ENCODE measurements around the gene CHRD.
A peak's percentile ranks its signal among the peaks of the same experiment; 100 is the strongest.

CHRD gene

DNA sequence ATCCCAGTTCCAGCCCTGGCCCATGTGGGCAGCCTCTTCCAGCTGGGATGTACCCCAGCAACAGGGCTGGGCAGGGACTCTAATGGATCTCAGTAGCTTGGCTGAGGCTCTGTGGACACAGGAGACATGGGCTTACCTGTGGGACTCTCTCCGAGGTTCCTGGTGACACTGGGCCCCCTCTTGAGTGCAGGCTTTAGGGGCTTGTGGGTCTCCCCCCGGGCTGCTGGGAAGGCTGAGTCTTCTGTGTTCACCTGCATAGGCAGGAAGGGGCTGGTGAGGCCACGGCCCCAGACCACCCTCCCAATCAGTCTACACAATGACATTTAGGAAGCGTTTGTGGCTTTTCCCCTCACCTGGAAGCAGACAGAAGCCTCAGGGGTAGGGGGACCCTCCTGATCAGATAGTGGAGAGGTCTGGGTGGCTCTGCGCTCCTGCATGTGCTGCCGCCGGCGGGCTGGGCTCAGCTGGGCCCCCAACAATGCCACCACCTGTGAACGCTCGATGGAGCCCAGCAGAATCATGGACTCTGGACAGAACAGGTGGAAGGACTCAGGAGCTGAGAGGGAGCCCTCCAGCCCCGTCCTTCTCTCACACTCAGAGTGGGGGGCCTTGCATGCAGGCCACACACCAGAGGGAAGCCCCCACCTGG, 26.8 kb upstream of the CHRD start:
- DNase-seq (ENCODE audit: insufficient read length, low spot score): no peak
- FAIRE-seq: no peak
- no peak for TF ChIP-seq POLR2A (IDR thresholded peaks at IDR 0.05; ENCODE audit: low read depth, low read length)

- no peak for DNase-seq (ENCODE audit: insufficient read length, low spot score)
These were observed 26.3 kb upstream of the CHRD start for GRCh38 chr3:184353546-184353941.

DNA sequence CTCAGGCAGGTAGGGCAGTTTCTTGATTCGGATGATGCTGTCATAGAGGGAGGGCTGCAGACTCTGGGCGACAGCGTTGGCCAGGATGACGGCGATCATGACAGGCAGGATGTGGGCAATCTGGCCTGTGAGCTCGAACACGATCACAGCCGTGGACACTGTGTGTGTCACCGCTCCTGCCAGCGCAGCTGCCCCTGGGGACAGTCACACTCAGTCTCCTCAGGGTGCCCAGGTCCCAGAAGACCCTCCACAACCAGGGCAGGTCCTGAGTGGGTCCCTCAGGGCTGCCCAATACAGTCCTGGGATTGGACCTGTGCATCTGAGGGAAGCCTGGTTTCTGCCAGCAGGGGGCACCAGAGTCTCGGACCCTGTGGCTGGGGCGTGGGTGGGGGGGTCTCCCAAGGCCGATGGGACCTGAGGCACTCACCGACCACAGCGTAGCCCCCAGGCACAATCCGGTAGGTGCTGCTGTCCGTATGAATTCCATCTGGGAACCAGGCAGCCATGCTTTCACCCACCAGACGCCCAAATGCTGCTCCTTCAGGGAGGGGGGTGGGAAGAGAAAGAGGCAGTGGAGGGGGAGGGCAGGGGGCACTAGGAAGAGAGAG, 25.6 kb upstream of the CHRD start:
- TF ChIP-seq POLR2A (IDR thresholded peaks at IDR 0.05; ENCODE audit: low read depth, low read length): no peak
- no peak for FAIRE-seq
- DNase-seq (ENCODE audit: insufficient read length, low spot score): no peak

More at GRCh38 chr3:184353546-184353941, 26.3 kb upstream of the CHRD start:
- no peak for TF ChIP-seq POLR2A (IDR thresholded peaks at IDR 0.05; ENCODE audit: low read depth, low read length)
- no peak for FAIRE-seq

- FAIRE-seq (no peak), DNase-seq (ENCODE audit: insufficient read length, low spot score) (no peak)
- no peak for TF ChIP-seq POLR2A (IDR thresholded peaks at IDR 0.05; ENCODE audit: low read depth, low read length)
These were observed 25.1 kb upstream of the CHRD start for GRCh38 chr3:184354754-184355153.

- DNase-seq (ENCODE audit: insufficient read length, low spot score): no peak
- no peak for FAIRE-seq
- no peak for TF ChIP-seq POLR2A (IDR thresholded peaks at IDR 0.05; ENCODE audit: low read depth, low read length)
These were observed 24.4 kb upstream of the CHRD start for GRCh38 chr3:184355261-184356040.

DNA sequence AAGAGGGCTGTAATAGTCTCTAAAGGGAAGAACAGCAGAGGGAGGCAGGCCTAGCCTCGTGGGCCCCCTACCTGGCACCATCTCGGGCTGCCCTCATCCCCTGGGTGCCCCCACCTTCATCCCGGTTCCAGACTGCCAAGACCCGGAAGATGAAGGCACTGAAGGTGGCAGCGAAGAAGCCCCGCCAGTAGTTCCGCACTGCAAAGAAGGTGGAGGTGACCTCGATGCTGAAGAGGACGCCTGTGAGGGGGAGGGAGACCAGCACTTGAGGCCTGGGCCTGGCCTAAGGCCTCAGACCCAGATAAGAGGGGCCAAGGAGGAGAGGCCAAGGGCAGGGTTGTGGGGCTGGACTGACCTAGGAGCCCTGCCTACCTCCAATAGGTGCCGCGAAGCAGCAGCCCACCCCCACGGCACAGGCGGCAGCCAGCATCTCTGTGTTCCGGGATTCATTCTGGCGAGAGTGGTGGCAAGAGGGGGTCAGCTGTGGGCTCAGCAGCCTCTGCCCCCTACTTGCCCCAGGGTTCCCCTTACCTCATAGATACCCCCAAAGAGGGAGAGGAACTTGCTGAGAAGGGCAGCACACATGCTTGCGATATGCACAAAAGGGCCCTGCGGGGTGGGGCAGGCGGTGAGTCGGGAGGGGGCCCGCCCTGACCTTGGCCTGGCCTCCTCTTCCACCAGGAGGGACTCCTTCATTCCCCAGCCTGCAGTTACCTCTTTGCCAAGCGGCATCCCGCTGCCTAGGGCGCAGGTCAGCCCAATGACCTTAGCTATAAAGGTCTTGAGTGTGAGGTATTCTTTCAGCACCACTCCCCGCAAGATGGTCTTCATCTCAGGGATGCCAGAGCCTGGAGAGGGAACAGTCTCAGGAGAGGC, 22.4 kb upstream of the CHRD start:
- no peak for FAIRE-seq
- no peak for TF ChIP-seq POLR2A (IDR thresholded peaks at IDR 0.05; ENCODE audit: low read depth, low read length)
- no peak for DNase-seq (ENCODE audit: insufficient read length, low spot score)

- DNase-seq (ENCODE audit: insufficient read length, low spot score): no peak
- TF ChIP-seq POLR2A (IDR thresholded peaks at IDR 0.05; ENCODE audit: low read depth, low read length): no peak
- no peak for FAIRE-seq
These were observed 21.6 kb upstream of the CHRD start for GRCh38 chr3:184358124-184358767.

DNA sequence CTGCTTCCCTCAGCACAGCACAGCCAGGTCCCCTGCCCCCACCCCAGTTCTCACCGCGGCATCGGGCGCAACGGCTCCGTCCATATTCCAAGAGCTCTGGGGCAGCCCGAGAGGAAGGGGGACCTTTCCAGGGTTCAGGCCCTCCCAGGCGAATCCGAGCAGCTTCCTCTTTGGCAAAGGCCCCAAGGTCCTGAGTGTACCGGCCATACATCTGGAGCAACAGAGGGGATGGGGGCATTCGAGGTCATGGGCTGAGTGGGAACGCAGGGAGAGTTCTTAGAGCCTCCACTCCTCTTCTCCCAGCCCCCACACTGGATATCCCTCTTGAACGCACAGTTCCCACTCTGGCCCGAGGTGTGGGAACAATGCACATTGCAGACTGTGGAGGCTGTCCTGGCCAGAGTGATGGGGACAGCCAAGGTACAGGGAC, 20.9 kb upstream of the CHRD start:
- DNase-seq (ENCODE audit: insufficient read length, low spot score) (no peak), FAIRE-seq (no peak)
- TF ChIP-seq POLR2A (IDR thresholded peaks at IDR 0.05; ENCODE audit: low read depth, low read length): no peak

DNA sequence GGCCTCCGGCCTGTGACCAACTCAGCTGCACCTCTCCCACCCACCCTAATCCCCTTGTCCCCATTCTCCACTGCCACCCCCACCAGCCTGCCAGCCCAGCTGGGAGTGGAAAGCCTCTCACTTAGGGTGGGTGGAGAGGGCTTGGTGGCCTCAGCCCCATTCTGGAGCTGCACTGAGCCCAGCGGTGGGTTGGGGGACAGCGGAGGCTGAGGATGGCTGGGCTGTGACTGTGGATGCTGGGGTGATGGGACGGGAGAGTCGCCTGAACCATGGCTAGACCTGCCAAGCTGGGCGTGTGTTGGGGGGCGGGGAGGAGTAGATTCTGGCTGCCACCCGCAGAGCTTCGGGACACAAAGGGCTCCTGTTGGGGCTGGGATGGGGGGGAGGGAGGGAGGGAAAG, 20.2 kb upstream of the CHRD start:
- FAIRE-seq (no peak), DNase-seq (ENCODE audit: insufficient read length, low spot score) (no peak)
- no peak for TF ChIP-seq POLR2A (IDR thresholded peaks at IDR 0.05; ENCODE audit: low read depth, low read length)

GRCh38 chr3:184360070-184360928, 19.6 kb upstream of the CHRD start:
- DNase-seq (ENCODE audit: insufficient read length, low spot score): no peak
- no peak for FAIRE-seq
- no peak for TF ChIP-seq POLR2A (IDR thresholded peaks at IDR 0.05; ENCODE audit: low read depth, low read length)

DNA sequence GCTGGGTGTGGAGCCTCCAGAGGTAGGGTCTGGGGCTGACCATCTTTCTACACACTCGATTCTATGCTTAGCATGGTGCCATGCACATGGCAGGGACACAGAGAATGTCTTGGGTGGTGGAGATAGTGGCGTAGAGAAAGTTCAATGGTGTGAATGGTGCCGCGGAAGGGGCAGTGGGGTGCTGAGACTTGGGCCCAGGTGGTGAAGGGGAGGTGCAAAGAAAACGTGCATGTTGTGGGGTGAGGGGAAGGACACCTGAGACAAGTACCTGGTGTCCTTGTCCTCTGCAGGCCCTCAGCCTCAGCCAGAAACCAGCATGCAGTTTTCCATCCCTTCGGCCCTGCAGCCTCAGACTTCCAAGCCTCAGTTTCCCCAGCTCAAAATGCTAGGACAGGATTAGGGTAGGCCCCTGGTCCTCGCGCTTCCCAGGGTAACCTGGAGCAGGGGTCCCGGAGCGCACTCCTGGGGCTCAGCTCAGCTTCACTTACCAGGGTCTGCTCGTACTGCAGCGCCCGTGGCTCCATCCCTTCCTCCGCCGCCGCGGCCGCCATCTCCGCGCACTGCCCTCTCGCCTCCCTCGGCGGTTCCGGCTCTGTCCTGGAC, 18.8 kb upstream of the CHRD start:
- FAIRE-seq: no peak
- DNase-seq (ENCODE audit: insufficient read length, low spot score): no peak
- no peak for TF ChIP-seq POLR2A (IDR thresholded peaks at IDR 0.05; ENCODE audit: low read depth, low read length)

DNA sequence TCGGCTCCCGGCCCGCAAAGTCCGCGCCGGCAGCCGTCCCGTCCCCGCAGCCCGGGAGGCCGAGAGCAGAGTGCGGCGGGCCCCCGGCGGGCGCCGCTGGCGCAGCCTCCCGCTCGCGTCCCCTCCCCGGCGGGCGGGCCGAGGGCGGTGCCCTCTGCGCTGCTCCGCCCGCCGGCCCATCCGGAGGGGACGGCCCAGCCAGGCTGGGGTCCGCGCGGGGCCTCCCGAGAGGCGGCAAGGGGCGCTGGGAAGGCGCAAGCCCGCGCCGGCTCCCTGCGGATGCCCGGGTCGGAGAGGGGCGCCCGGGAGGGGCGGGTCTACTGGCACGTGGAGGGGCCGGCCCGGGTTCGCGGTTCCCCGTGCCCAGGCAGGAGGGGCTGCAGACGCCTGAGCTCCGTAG, 18.3 kb upstream of the CHRD start, which contains the start of the genes CLCN2 and POLR2H:
Gene CLCN2, minus strand, starts transcription at position 74 of the 400 bp plus-strand sequence. CDS start 126 bp downstream, outside the sequence.
Gene POLR2H, plus strand, starts transcription at position 179 of the 400 bp plus-strand sequence. CDS start 1,783 bp downstream, outside the sequence.
- peak; percentile 63 for TF ChIP-seq POLR2A (IDR thresholded peaks at IDR 0.05; ENCODE audit: low read depth, low read length)
- DNase-seq (ENCODE audit: insufficient read length, low spot score): peak; percentile 65
- no peak for FAIRE-seq

All from H54 (cell line).